PC-3 (cell line): ENCODE data around the gene HERC6. TPM values are rescaled to one million over a fixed set of nuclear protein-coding genes. Genes with fewer than 3 reads are reported as not detected.

ENCODE experiments used
- ATAC-seq: fragments of 200-7000 bp; cut with Tn5 transposase; 2 replicates; pipeline ENCODE4 v1.9.1; 2020; ENCODE audit warnings: mild to moderate bottlenecking, moderate library complexity
- BruUV-seq: library from RNA; stranded (reverse); fragments of 400-500 nt; replicated peaks from 2 replicates; lab custom pipeline; 2021; lab: Mats Ljungman, UMichigan
- CTCF ChIA-PET: fragments of 300-600 bp; sonication (Branson Sonifier 250); formaldehyde crosslinking; loops from one replicate; lab custom pipeline; 2022; ENCODE audit warnings: antibody characterized with exemption; lab: Charles Lee
- POLR2A ChIA-PET: fragments of 300-600 bp; sonication (Branson Sonifier 250); formaldehyde crosslinking; loops from one replicate; lab custom pipeline; 2022; ENCODE audit warnings: antibody characterized with exemption; ENCODE audit not compliant: unreplicated experiment; lab: Charles Lee
- DNase-seq: peaks from one replicate; pipeline ENCODE4 v3.0.0-alpha.2; 2015
- H2AFZ ChIP-seq: fragments of 300-600 bp; sonication (generic); 2 replicates; pipeline ENCODE4 v1.6.0; 2016; ENCODE audit warnings: antibody characterized with exemption, low read length
- H3F3A ChIP-seq: fragments of 300-600 bp; sonication (generic); one replicate; pipeline ENCODE4 v1.6.0; 2017; ENCODE audit warnings: antibody characterized with exemption, low read length, control low read depth, mild to moderate bottlenecking; ENCODE audit not compliant: unreplicated experiment
- H3K27ac ChIP-seq: fragments of 300-600 bp; sonication (generic); 2 replicates; pipeline ENCODE4 v1.5.1; 2016; ENCODE audit warnings: mild to moderate bottlenecking, low read length
- H3K27me3 ChIP-seq: fragments of 300-600 bp; sonication (generic); 2 replicates; pipeline ENCODE4 v1.6.1; 2016; ENCODE audit warnings: low read length, mixed read lengths
- H3K36me3 ChIP-seq: fragments of 300-600 bp; sonication (generic); 2 replicates; pipeline ENCODE4 v1.6.1; 2016; ENCODE audit warnings: low read depth, mixed run types, low read length, mixed read lengths
- H3K4me1 ChIP-seq: fragments of 300-600 bp; sonication (generic); 2 replicates; pipeline ENCODE4 v1.5.1; 2016; ENCODE audit warnings: low read length; ENCODE audit not compliant: insufficient read depth
- H3K4me2 ChIP-seq: fragments of 300-600 bp; sonication (generic); 2 replicates; pipeline ENCODE4 v1.6.0; 2016; ENCODE audit warnings: low read length
- H3K4me3 ChIP-seq: fragments of 300-600 bp; sonication (generic); 2 replicates; pipeline ENCODE4 v1.5.1; 2016; ENCODE audit warnings: mild to moderate bottlenecking, low read length, mixed read lengths
- H3K79me2 ChIP-seq: fragments of 300-600 bp; sonication (generic); 2 replicates; pipeline ENCODE4 v1.6.1; 2017; ENCODE audit warnings: low read length, mixed read lengths
- H3K9ac ChIP-seq: fragments of 300-600 bp; sonication (generic); 2 replicates; pipeline ENCODE4 v1.6.0; 2016; ENCODE audit warnings: mild to moderate bottlenecking, low read length
- H3K9me2 ChIP-seq: fragments of 300-600 bp; sonication (generic); replicated peaks from 2 replicates; pipeline ENCODE4 v1.6.1; 2016; ENCODE audit warnings: mixed run types, low read length, mixed read lengths
- H3K9me3 ChIP-seq: fragments of 300-600 bp; sonication (generic); 2 replicates; pipeline ENCODE4 v1.6.1; 2016; ENCODE audit warnings: low read length, mixed read lengths
- H4K20me1 ChIP-seq: fragments of 300-600 bp; sonication (generic); 2 replicates; pipeline ENCODE4 v1.6.1; 2016; ENCODE audit warnings: low read length, mixed read lengths
- CTCF ChIP-seq: fragments of 300-600 bp; sonication (generic); conservative IDR thresholded peaks from 2 replicates; pipeline ENCODE4 v1.5.1; 2017; ENCODE audit warnings: antibody characterized with exemption, low read depth, mild to moderate bottlenecking, low read length
- EZH2 ChIP-seq: fragments of 300-600 bp; sonication (generic); IDR thresholded peaks from one replicate; pipeline ENCODE4 v1.6.1; 2017; ENCODE audit warnings: antibody characterized with exemption, mild to moderate bottlenecking, low read length; ENCODE audit not compliant: unreplicated experiment
- EZH2phosphoT487 ChIP-seq: fragments of 300-600 bp; sonication (generic); IDR thresholded peaks from 2 replicates; pipeline ENCODE4 v1.6.1; 2018; ENCODE audit warnings: mild to moderate bottlenecking, antibody characterized with exemption, low read length, borderline replicate concordance
- intact Hi-C: fragments of 100-400 bp; cut with micrococcal nuclease; formaldehyde crosslinking; loops from 2 replicates; pipeline ENCODE4 v1.9.0; 2023
- total RNA-seq: library from RNA; depleted of rRNA; stranded (reverse); fragments of >200 nt; gene quantifications from 2 replicates; pipeline ENCODE4 v1.2.3, GENCODE V29; 2014

HERC6 gene
- total RNA-seq, 1 experiment from 2014 or later = 4.8 TPM

- Histone ChIP-seq H3F3A (no peaks in the 10 kb centered on the region), H3K27me3 (no peaks in the 10 kb centered on the region), H3K4me3 (peak within 1 kb of the TSS; percentile 69), H3K4me1 (no peaks in the 10 kb centered on the region), H3K36me3 (no peaks in the 10 kb centered on the region), H3K27ac (no peak within 1 kb of the TSS), H3K9ac (no peak within 1 kb of the TSS), H3K79me2 (no peaks in the 10 kb centered on the region), H2AFZ (peak within 1 kb of the TSS; percentile 82), H3K9me3 (no peaks in the 10 kb centered on the region), H4K20me1 (no peaks in the 10 kb centered on the region), H3K4me2 (peak within 1 kb of the TSS; percentile 81), H3K9me2 (no peaks in the 10 kb centered on the region)
- peak; percentile 85 for DNase-seq
- TF ChIP-seq CTCF = peak; percentile 64
- no peak for TF ChIP-seq EZH2phosphoT487
- ChIA-PET CTCF (interaction anchor here (1.2 kb wide), 2 partner anchors 59 to 238 kb away, joined by 3 to 6 read pairs; no protein-coding TSS in a partner anchor), POLR2A (interaction anchor here (0.6 kb wide), 1 partner anchor 905 kb away, joined by 3 read pairs; no protein-coding TSS in a partner anchor)
- intact Hi-C loops = loop anchor here (1.0 to 2.0 kb wide), 4 partner anchors 58 to 237 kb away; partner anchors contain the start of genes HERC6 and PPM1K
- BruUV-seq = no TSS peak
- peak; percentile 93 for ATAC-seq
Observed at GRCh38 chr4:88456670-88457306, 78.1 kb downstream of the HERC6 start, which contains the start of gene HERC5. TSS of gene HERC5 (plus strand) at chr4:88457119. CDS start at chr4:88457270, 151 bp downstream.

GRCh38 chr4:88457307-88458103 is 78.9 kb downstream of the HERC6 start:
- no peaks in the 10 kb centered on the region for H3K36me3 ChIP-seq
- no peak overlapping the region for H3K27ac ChIP-seq
- no peaks in the 10 kb centered on the region for H3K9me3 ChIP-seq
- no peaks in the 10 kb centered on the region for H3K9me2 ChIP-seq
- H2AFZ ChIP-seq = peak overlapping the region; percentile 82
- H3K27me3 ChIP-seq = no peaks in the 10 kb centered on the region
- no peaks in the 10 kb centered on the region for H3K79me2 ChIP-seq
- H4K20me1 ChIP-seq = no peaks in the 10 kb centered on the region
- H3K4me2 ChIP-seq = peak overlapping the region; percentile 81
- DNase-seq = peak; percentile 21
- BruUV-seq = no TSS peak
- peak; percentile 56 for ATAC-seq
- intact Hi-C loops = loop anchor here (2.0 kb wide), 2 partner anchors 57 to 79 kb away; partner anchors contain the start of gene HERC6
- no peak overlapping the region for H3K9ac ChIP-seq
- H3K4me1 ChIP-seq = no peaks in the 10 kb centered on the region
- CTCF ChIA-PET = interaction anchor here (1.2 kb wide), 2 partner anchors 58 to 238 kb away, joined by 3 to 6 read pairs; no protein-coding TSS in a partner anchor
- POLR2A ChIA-PET = no interaction called here
- TF ChIP-seq EZH2phosphoT487 = no peak
- TF ChIP-seq CTCF = no peak
- no peak for TF ChIP-seq EZH2
- H3F3A ChIP-seq = no peaks in the 10 kb centered on the region
- H3K4me3 ChIP-seq = peak overlapping the region; percentile 69
